Measurements from ENCODE around the gene PNKD.

The PNKD gene

GRCh38 chr2:218370410-218371063 is 100.2 kb downstream of the PNKD start:
- DNase-seq (ENCODE audit: low read depth in 2 of 2): no peak

- DNase-seq (ENCODE audit: low read depth in 2 of 2): no peak
These were observed 101.6 kb downstream of the PNKD start for GRCh38 chr2:218371983-218372350.

- no peak for DNase-seq (ENCODE audit: low read depth in 2 of 2)
These were observed 104.5 kb downstream of the PNKD start for GRCh38 chr2:218374795-218375194.

DNA sequence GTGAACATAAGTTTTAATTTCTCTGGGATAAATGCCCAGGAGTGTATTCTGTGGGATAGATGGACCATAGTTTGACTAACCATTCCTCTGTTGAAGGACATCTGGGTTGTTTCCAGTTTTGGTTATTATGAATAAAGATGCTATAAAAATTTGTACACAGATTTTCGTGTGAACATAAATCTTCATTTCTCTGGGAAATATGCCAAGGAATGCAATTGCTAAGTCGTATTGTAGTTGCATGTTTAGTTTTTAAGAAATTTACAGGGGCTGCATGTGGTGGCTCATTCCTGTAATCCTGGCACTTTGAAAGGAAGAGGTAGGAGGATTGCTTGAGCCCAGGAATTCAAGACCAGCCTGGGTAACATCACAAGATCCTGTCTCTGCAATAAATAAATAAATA is 104.9 kb downstream of the PNKD start:
- no peak for DNase-seq (ENCODE audit: low read depth in 2 of 2)

- no peak for DNase-seq (ENCODE audit: low read depth in 2 of 2)
These were observed 107.7 kb downstream of the PNKD start for GRCh38 chr2:218378053-218378452.

DNA sequence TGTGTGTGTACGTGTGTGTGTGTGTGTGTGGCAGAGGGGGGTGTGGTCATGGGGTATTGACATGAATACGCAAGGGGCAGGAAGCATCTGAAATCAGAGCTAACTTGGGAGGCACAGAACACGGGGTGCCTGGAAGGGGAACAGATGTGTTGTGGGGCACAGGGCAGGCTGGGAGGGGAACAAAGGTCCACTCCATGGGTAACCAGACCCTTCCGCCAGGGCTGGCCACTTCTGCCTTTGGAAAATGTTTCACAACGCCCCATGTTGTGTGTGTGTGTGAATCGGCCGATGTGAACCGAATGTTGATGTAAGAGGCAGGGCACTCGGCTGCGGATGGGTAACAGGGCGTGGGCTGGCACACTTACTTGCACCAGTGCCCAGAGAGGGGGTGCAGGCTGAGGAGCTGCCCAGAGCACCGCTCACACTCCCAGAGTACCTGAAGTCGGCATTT is 111.6 kb downstream of the PNKD start, which contains the start of gene SLC11A1:
Gene SLC11A1 (plus strand): TSS at position 358 of the 451 bp plus-strand sequence. CDS start 96 bp downstream, outside the sequence.
- no peak for DNase-seq (ENCODE audit: low read depth in 2 of 2)

GRCh38 chr2:218382785-218383184 is 112.5 kb downstream of the PNKD start:
- DNase-seq (ENCODE audit: low read depth in 2 of 2): no peak

- no peak for DNase-seq (ENCODE audit: low read depth in 2 of 2)
These were observed 113.7 kb downstream of the PNKD start for GRCh38 chr2:218383892-218384519.

DNA sequence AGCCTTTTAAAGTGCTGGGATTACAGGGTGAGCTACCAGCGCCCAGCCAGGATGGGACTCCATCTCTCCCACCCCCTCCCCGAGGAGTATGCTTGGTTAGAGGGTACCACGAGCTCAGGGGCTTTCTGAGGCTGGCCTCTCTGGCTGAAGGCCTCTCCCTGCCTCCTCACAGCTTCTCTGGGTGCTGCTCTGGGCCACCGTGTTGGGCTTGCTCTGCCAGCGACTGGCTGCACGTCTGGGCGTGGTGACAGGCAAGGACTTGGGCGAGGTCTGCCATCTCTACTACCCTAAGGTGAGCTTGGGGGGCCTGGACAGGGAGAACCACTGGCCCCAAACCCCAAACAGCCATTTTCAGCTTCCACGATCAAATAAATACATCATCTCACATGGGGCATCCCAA is 114.7 kb downstream of the PNKD start:
- no peak for DNase-seq (ENCODE audit: low read depth in 2 of 2)

- DNase-seq (ENCODE audit: low read depth in 2 of 2): no peak
These were observed 116.4 kb downstream of the PNKD start for GRCh38 chr2:218386505-218387368.

GRCh38 chr2:218387369-218388194 is 117.3 kb downstream of the PNKD start:
- no peak for DNase-seq (ENCODE audit: low read depth in 2 of 2)

GRCh38 chr2:218389333-218390150 is 119.2 kb downstream of the PNKD start:
- DNase-seq (ENCODE audit: low read depth in 2 of 2): no peak

GRCh38 chr2:218391202-218391601 is 120.9 kb downstream of the PNKD start:
- DNase-seq (ENCODE audit: low read depth in 2 of 2): no peak

- DNase-seq (ENCODE audit: low read depth in 2 of 2): no peak
These were observed 122.1 kb downstream of the PNKD start for GRCh38 chr2:218392459-218392858.

- no peak for DNase-seq (ENCODE audit: low read depth in 2 of 2)
These were observed 122.7 kb downstream of the PNKD start for GRCh38 chr2:218392891-218393462.

- DNase-seq (ENCODE audit: low read depth in 2 of 2): no peak
These were observed 123.5 kb downstream of the PNKD start for GRCh38 chr2:218393750-218394290.

- DNase-seq (ENCODE audit: low read depth in 2 of 2): no peak
These were observed 124.2 kb downstream of the PNKD start for GRCh38 chr2:218394298-218395089.

DNA sequence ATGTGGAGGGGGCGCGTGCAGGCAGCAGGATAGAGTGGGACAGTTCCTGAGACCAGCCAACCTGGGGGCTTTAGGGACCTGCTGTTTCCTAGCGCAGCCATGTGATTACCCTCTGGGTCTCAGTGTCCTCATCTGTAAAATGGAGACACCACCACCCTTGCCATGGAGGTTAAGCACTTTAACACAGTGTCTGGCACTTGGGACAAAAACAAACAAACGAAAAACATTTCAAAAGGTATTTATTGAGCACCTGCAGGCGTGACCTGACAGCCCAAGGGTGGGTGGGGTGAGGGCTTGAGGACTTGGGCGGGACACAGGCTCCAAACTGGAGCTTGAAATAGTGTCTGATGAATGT is 124.7 kb downstream of the PNKD start:
- no peak for DNase-seq (ENCODE audit: low read depth in 2 of 2)

GRCh38 chr2:218395456-218395825 is 125.1 kb downstream of the PNKD start:
- DNase-seq (ENCODE audit: low read depth in 2 of 2): no peak
